Keratinocyte (primary cell): ENCODE results near the gene UMODL1. TPM values are rescaled to one million over a fixed set of nuclear protein-coding genes. Genes with fewer than 3 reads are reported as not detected.

Experiments
- DNase-seq: peaks from one replicate; pipeline ENCODE4 v3.0.0-alpha.2; 2011; ENCODE audit warnings: low read depth, missing footprints, low spot score
- FAIRE-seq: peaks from 2 replicates; lab custom pipeline; 2011; peaks lifted over from hg19 to GRCh38; lab: Jason Lieb, UNC
- H2AFZ ChIP-seq: 2 replicates; pipeline ENCODE4 v1.6.0; 2012; ENCODE audit warnings: low read length, control low read depth, inconsistent platforms; ENCODE audit not compliant: control insufficient read depth
- H3K27ac ChIP-seq: 2 replicates; pipeline ENCODE4 v1.5.1; 2011; ENCODE audit warnings: low read length; ENCODE audit not compliant: control insufficient read depth, insufficient read depth
- H3K27me3 ChIP-seq: 3 replicates; pipeline ENCODE4 v1.6.0; 2011; ENCODE audit warnings: low read length; ENCODE audit not compliant: control insufficient read depth, insufficient read depth; ENCODE audit errors: extremely low read depth
- H3K36me3 ChIP-seq, 2 experiments: 2 replicates in 1 of 2; 3 replicates in 1 of 2; pipeline ENCODE4 v1.5.1; 2011; ENCODE audit warnings: low read length in 2 of 2, mild to moderate bottlenecking in 1 of 2; ENCODE audit not compliant: control insufficient read depth in 2 of 2, insufficient read depth in 2 of 2; ENCODE audit errors: extremely low read depth in 1 of 2
- H3K4me1 ChIP-seq: 3 replicates; pipeline ENCODE4 v1.5.1; 2011; ENCODE audit warnings: low read length; ENCODE audit not compliant: control insufficient read depth, insufficient read depth; ENCODE audit errors: extremely low read depth
- H3K4me2 ChIP-seq: 3 replicates; pipeline ENCODE4 v1.6.0; 2011; ENCODE audit warnings: low read depth, low read length; ENCODE audit not compliant: control insufficient read depth, insufficient read depth; ENCODE audit errors: extremely low read depth
- H3K4me3 ChIP-seq, 3 experiments: fragments of 200-600 bp in 1 of 3; sonication (generic) in 1 of 3; 2 replicates in 2 of 3; 3 replicates in 1 of 3; pipeline ENCODE4 v1.5.1; 2011 to 2016; ENCODE audit warnings: low read length in 3 of 3, mild to moderate bottlenecking in 3 of 3, control low read depth in 2 of 3, inconsistent platforms in 1 of 3, low read depth in 1 of 3, mixed read lengths in 1 of 3, mixed run types in 1 of 3, moderate library complexity in 1 of 3; ENCODE audit not compliant: control insufficient read depth in 2 of 3, insufficient read depth in 2 of 3; ENCODE audit errors: extremely low read depth in 1 of 3
- H3K79me2 ChIP-seq: 2 replicates; pipeline ENCODE4 v1.6.0; 2012; ENCODE audit warnings: low read length; ENCODE audit not compliant: control insufficient read depth, insufficient read depth
- H3K9ac ChIP-seq: 3 replicates; pipeline ENCODE4 v1.6.0; 2011; ENCODE audit warnings: low read length; ENCODE audit not compliant: control insufficient read depth, insufficient read depth; ENCODE audit errors: extremely low read depth
- H3K9me1 ChIP-seq: 3 replicates; pipeline ENCODE4 v1.6.0; 2011; ENCODE audit warnings: low read length; ENCODE audit not compliant: control insufficient read depth, insufficient read depth; ENCODE audit errors: extremely low read depth
- H3K9me3 ChIP-seq: 2 replicates; pipeline ENCODE4 v1.5.1; 2012; ENCODE audit warnings: low read depth, low read length; ENCODE audit not compliant: control insufficient read depth
- H4K20me1 ChIP-seq: 3 replicates; pipeline ENCODE4 v1.6.0; 2011; ENCODE audit warnings: low read length; ENCODE audit not compliant: control insufficient read depth, insufficient read depth; ENCODE audit errors: extremely low read depth
- EZH2 ChIP-seq: IDR thresholded peaks from one replicate; pipeline ENCODE4 v1.6.1; 2012; ENCODE audit warnings: inconsistent platforms, mild to moderate bottlenecking, low read length, moderate library complexity
- dilution Hi-C: fragments of 300-500 bp; cut with MboI; formaldehyde crosslinking; loops from one replicate; pipeline ENCODE4 v1.7.0; 2020; ENCODE audit warnings: low sequenced_read_pairs; ENCODE audit not compliant: extremely low pct_ligation_motif_present
- polyA plus RNA-seq, 5 experiments: library from polyadenylated mRNA; depleted of rRNA in 3 of 5; stranded (reverse) in 3 of 5; stranded (forward) in 1 of 5; unstranded in 1 of 5; fragments of >200 nt; gene quantifications; 1 replicate in 1 of 5; 2 replicates in 3 of 5; 3 replicates in 1 of 5; pipeline versions ENCODE4 v1.2.1 to v1.2.3, GENCODE V29; 2011 to 2012; ENCODE audit warnings: missing spikeins in 2 of 5, low read depth in 1 of 5, low replicate concordance in 1 of 5
- TF ChIP-seq, protein P1 (sequence below), 3 experiments: IDR thresholded peaks in 1 of 3; conservative IDR thresholded peaks in 1 of 3; optimal IDR thresholded peaks in 1 of 3; 2 replicates in 2 of 3; 3 replicates in 1 of 3; pipeline versions ENCODE3 to v1.5.1; 2011; ENCODE audit warnings: low read length in 3 of 3, mild to moderate bottlenecking in 3 of 3, moderate library complexity in 2 of 3, control low read depth in 1 of 3, inconsistent platforms in 1 of 3; ENCODE audit not compliant: insufficient read depth in 2 of 3; ENCODE audit errors: extremely low read depth in 1 of 3

The UMODL1 gene
- polyA plus RNA-seq, 1 donor (not counting 4 experiments of a cell fraction or from before 2014, with no cell fraction given) = 0.03 TPM

DNA sequence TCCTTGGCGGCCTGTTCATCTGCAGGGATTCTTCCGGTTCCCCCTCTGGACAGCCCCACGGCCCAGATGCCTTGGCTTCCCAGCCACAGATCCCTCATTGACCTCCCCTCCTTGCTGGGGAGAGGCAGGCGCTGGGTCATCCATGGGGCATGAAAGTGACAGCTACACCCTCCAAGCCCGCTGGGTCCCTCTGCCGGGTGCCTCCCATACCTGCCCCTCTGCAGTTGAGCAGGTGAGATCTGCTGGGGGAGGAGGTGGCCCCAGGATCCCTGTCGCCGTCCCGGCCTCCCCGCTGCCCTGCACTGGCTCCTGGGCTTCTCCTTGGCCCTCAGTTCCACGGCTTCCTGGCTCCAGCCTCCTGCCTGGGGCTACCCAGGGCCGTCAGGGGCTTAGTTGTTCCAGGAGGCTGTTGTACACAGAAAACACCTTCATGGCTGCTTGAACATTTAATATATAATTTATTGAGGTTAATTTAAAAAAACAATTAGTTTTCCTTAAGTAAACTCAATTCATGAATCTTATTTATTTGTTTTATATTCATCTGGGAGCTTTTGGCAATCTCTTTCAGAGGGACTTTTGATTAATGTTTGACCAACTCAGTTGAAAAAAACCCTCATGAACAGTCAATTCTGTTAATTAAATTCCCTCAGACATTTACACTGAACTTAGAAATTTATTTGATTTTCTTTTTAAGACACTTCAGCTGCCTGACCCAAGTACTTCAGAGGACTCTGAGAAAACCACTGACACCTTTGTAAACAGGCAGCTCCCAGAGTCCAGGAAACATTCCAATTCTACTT, 80.2 kb downstream of the UMODL1 start:
- dilution Hi-C loops = no loop called here
- H3K36me3 ChIP-seq = no peaks in the 10 kb centered on the region
- FAIRE-seq = no peak
- no peak for DNase-seq
- H3K79me2 ChIP-seq = no peaks in the 10 kb centered on the region
- H2AFZ ChIP-seq = no peak overlapping the region
- H3K4me2 ChIP-seq = no peak overlapping the region
- TF ChIP-seq, protein P1, sequence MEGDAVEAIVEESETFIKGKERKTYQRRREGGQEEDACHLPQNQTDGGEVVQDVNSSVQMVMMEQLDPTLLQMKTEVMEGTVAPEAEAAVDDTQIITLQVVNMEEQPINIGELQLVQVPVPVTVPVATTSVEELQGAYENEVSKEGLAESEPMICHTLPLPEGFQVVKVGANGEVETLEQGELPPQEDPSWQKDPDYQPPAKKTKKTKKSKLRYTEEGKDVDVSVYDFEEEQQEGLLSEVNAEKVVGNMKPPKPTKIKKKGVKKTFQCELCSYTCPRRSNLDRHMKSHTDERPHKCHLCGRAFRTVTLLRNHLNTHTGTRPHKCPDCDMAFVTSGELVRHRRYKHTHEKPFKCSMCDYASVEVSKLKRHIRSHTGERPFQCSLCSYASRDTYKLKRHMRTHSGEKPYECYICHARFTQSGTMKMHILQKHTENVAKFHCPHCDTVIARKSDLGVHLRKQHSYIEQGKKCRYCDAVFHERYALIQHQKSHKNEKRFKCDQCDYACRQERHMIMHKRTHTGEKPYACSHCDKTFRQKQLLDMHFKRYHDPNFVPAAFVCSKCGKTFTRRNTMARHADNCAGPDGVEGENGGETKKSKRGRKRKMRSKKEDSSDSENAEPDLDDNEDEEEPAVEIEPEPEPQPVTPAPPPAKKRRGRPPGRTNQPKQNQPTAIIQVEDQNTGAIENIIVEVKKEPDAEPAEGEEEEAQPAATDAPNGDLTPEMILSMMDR (optimal IDR thresholded peaks at IDR 0.05 in 1 of 3, IDR thresholded peaks at IDR 0.05 in 1 of 3, conservative IDR thresholded peaks at IDR 0.05 in 1 of 3; ENCODE audit: extremely low read depth in 1 of 3, insufficient read depth in 2 of 3, low read length in 3 of 3) = no peak
- TF ChIP-seq EZH2 = no peak
- H3K4me3 ChIP-seq = no peak overlapping the region
- no peaks in the 10 kb centered on the region for H3K9me3 ChIP-seq
- no peak overlapping the region for H3K9ac ChIP-seq
- peaks cover 25% of the 10 kb centered on the region for H3K27me3 ChIP-seq
- H3K9me1 ChIP-seq = no peaks in the 10 kb centered on the region
- no peaks in the 10 kb centered on the region for H4K20me1 ChIP-seq
- no peaks in the 10 kb centered on the region for H3K4me1 ChIP-seq
- no peak overlapping the region for H3K27ac ChIP-seq

- H3K79me2 ChIP-seq = no peaks in the 10 kb centered on the region
- no peaks in the 10 kb centered on the region for H4K20me1 ChIP-seq
- dilution Hi-C loops = no loop called here
- no peak overlapping the region for H3K27ac ChIP-seq
- no peak overlapping the region for H3K4me2 ChIP-seq
- no peaks in the 10 kb centered on the region for H3K9me3 ChIP-seq
- no peaks in the 10 kb centered on the region for H3K9me1 ChIP-seq
- H3K4me3 ChIP-seq = no peak overlapping the region
- TF ChIP-seq, protein P1 (optimal IDR thresholded peaks at IDR 0.05 in 1 of 3, IDR thresholded peaks at IDR 0.05 in 1 of 3, conservative IDR thresholded peaks at IDR 0.05 in 1 of 3; ENCODE audit: extremely low read depth in 1 of 3, insufficient read depth in 2 of 3, low read length in 3 of 3) = no peak
- TF ChIP-seq EZH2 = no peak
- peaks cover 25% of the 10 kb centered on the region for H3K27me3 ChIP-seq
- FAIRE-seq (no peak), DNase-seq (no peak)
- H3K9ac ChIP-seq = no peak overlapping the region
- no peak overlapping the region for H2AFZ ChIP-seq
- no peaks in the 10 kb centered on the region for H3K4me1 ChIP-seq
- no peaks in the 10 kb centered on the region for H3K36me3 ChIP-seq
These were observed 80.8 kb downstream of the UMODL1 start for GRCh38 chr21:42151948-42152220.
